Calu3 (cell line): ENCODE measurements around the gene AKT3. TPM values are rescaled to one million over a fixed set of nuclear protein-coding genes. Genes with fewer than 3 reads are reported as not detected.
A peak's percentile ranks its signal among the peaks of the same experiment; 100 is the strongest.

Experiments
- BruUV-seq: library from RNA; stranded (reverse); fragments of 400-500 nt; replicated peaks from 2 replicates; lab custom pipeline; 2021; lab: Mats Ljungman, UMichigan
- CTCF ChIA-PET: fragments of 300-600 bp; sonication (Branson Sonifier 250); formaldehyde crosslinking; loops from one replicate; lab custom pipeline; 2022; ENCODE audit warnings: antibody characterized with exemption; lab: Charles Lee
- DNase-seq: peaks from one replicate; pipeline ENCODE4 v3.0.0; 2022
- H3K27ac Mint-ChIP-seq: one replicate; pipeline ENCODE4 v1.8.0; 2022; ENCODE audit warnings: mixed read lengths; ENCODE audit not compliant: unreplicated experiment
- H3K27me3 Mint-ChIP-seq: one replicate; pipeline ENCODE4 v1.8.0; 2022; ENCODE audit warnings: mixed read lengths; ENCODE audit not compliant: unreplicated experiment
- H3K36me3 Mint-ChIP-seq: one replicate; pipeline ENCODE4 v1.8.0; 2022; ENCODE audit warnings: mild to moderate bottlenecking, moderate library complexity, mixed read lengths; ENCODE audit not compliant: insufficient read depth, unreplicated experiment
- H3K4me1 Mint-ChIP-seq: one replicate; pipeline ENCODE4 v1.8.0; 2022; ENCODE audit warnings: mild to moderate bottlenecking, low read depth, mixed read lengths; ENCODE audit not compliant: unreplicated experiment
- H3K4me3 Mint-ChIP-seq: one replicate; pipeline ENCODE4 v1.8.0; 2022; ENCODE audit warnings: mild to moderate bottlenecking, low read depth, moderate library complexity, mixed read lengths; ENCODE audit not compliant: unreplicated experiment
- H3K9me3 Mint-ChIP-seq: one replicate; pipeline ENCODE4 v1.8.0; 2022; ENCODE audit warnings: low read depth, mixed read lengths; ENCODE audit not compliant: unreplicated experiment
- CTCF ChIP-seq: fragments of 200-600 bp; IDR thresholded peaks from one replicate; pipeline ENCODE4 v1.8.0; 2022; ENCODE audit warnings: antibody characterized with exemption; ENCODE audit not compliant: unreplicated experiment
- intact Hi-C: fragments of 100-400 bp; cut with micrococcal nuclease; formaldehyde crosslinking; loops from one replicate; pipeline ENCODE4 v1.10.0; 2022; ENCODE audit not compliant: unreplicated experiment
- total RNA-seq: library from RNA; stranded (reverse); gene quantifications from 2 replicates; pipeline ENCODE4 v1.2.3, GENCODE V29; 2022

AKT3 gene
- total RNA-seq, 1 experiment from 2014 or later = 81.2 TPM

DNA sequence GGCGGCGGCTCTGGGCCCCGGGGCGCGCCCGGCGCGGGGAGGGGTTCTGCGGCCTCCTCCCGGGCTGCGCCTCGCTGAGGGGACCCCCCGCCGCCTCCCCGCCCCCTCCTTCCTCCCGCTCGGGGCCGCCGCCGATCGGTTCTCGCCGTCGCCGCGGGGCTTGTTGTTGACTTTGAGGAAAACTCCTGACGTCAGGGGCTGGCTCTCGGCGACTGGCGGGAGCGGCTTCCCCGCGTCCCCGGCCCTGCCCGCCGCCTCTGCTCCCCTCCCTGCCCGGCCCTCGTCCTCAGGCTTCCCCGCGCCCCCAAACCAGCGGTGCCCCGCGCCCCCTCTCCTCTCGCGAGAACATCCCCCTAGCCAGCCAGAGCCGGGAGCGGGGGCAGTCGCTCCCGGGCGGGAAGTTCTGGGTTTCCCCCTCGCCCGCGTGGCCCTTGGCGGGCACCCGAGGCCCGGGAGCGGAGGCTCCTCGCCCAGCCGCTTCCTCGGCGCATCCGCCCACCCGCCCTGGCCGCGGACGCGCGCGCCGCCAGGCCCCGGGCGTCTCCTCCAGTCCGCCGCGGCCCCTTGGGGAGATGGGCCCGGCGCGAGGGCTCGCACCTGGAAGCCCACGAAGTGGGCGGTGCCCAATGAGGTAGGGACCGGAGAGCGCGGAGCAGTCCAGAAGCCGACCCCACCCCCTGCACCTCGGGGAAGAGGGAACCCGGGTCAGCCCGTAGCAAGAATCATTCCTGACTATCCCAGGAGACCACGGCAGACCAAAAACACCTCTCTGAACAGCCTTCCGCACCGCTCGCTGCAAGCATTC lies 611 bp upstream of the AKT3 start:
- Mint-ChIP-seq H3K27me3 (no peaks in the 10 kb centered on the region), H3K4me1 (peaks cover 24% of the 10 kb centered on the region), H3K27ac (peak overlapping the region; percentile 84), H3K4me3 (peak overlapping the region; percentile 96), H3K36me3 (peaks cover 27% of the 10 kb centered on the region), H3K9me3 (no peaks in the 10 kb centered on the region)
- DNase-seq = peak; percentile 84
- CTCF ChIA-PET = interaction anchor here (1.0 kb wide), 1 partner anchor 120 kb away, joined by 3 read pairs; no protein-coding TSS in a partner anchor
- no peak for TF ChIP-seq CTCF
- no TSS peak for BruUV-seq
- intact Hi-C loops = loop anchor here (5.0 kb wide), 1 partner anchor 77 kb away; no protein-coding TSS in a partner anchor

- CTCF ChIA-PET = interaction anchor here (0.6 to 1.0 kb wide), 2 partner anchors 47 to 119 kb away, joined by 3 to 5 read pairs; no protein-coding TSS in a partner anchor
- BruUV-seq = no TSS peak
- intact Hi-C loops = loop anchor here (5.0 to 10.0 kb wide), 3 partner anchors 78 to 505 kb away; no protein-coding TSS in a partner anchor
- Mint-ChIP-seq H3K27me3 (no peaks in the 10 kb centered on the region), H3K4me1 (peaks cover 24% of the 10 kb centered on the region), H3K27ac (peak overlapping the region; percentile 86), H3K36me3 (peaks cover 27% of the 10 kb centered on the region), H3K9me3 (no peaks in the 10 kb centered on the region), H3K4me3 (peak overlapping the region; percentile 96)
- peak; percentile 32 for DNase-seq
- no peak for TF ChIP-seq CTCF
Measured at GRCh38 chr1:243849421-243850201, 432 bp downstream of the AKT3 start.

GRCh38 chr1:243848858-243849420 lies 1.1 kb downstream of the AKT3 start:
- H3K4me3 Mint-ChIP-seq = peak overlapping the region; percentile 96

More at GRCh38 chr1:243848858-243849420, 1.1 kb downstream of the AKT3 start:
- no peaks in the 10 kb centered on the region for H3K9me3 Mint-ChIP-seq
- H3K4me1 Mint-ChIP-seq = peaks cover 24% of the 10 kb centered on the region
- intact Hi-C loops = loop anchor here (5.0 to 10.0 kb wide), 2 partner anchors 423 to 504 kb away; no protein-coding TSS in a partner anchor
- no peaks in the 10 kb centered on the region for H3K27me3 Mint-ChIP-seq
- peak; percentile 49 for DNase-seq
- peak overlapping the region; percentile 86 for H3K27ac Mint-ChIP-seq
- TF ChIP-seq CTCF = no peak
- BruUV-seq = no TSS peak
- H3K36me3 Mint-ChIP-seq = peaks cover 27% of the 10 kb centered on the region
- CTCF ChIA-PET = no interaction called here
